Measurements from ENCODE around the gene GRIN2A. TPM values are rescaled to one million over a fixed set of nuclear protein-coding genes. Genes with fewer than 3 reads are reported as not detected.

The GRIN2A gene
- total and polyA plus RNA-seq, 2 donors (not counting 1 experiment from before 2014, with no cell fraction given): 0.44 TPM; not detected in 1

DNA sequence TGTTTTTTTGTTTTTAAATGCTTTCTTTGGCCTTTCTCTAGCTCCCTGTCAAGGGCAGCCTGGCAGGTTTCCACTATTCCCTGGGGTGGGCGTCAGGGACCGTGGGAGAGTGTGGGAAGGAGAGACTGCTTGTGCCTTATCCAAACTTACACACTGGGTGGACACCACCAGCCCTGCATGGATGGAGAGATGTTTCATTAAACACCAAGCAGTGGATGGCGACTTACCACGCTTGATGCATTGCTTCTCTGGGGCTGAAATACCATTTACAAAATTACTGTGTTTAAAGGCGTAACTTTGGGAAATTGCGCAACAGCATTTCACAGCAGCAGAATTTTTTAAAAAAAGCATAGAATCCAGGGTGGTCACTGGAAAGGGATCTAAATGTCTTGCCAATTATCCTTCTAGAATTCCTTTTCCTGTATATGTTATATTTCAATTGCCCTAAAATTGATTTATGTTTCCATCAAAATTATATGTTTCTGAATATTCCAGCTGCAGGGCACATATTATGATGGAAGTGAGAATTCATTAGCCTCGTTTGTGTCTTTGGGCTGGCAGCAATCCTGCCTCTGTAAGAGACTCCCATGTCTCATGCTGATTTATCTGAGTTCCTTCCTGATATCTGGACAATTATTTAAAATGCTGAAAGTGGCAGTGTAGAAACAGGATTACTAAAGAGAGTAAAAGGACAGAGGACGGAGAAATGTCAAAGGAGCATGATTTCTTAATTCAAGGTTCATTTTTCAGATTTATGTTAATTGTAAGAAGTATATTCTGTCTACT, 247.3 kb downstream of the GRIN2A start:
- H3K4me2 ChIP-seq (replicated peaks; ENCODE audit: low read depth, low read length, poor library complexity, severe bottlenecking): no peak overlapping the region
- ATAC-seq (ENCODE audit: low read depth) (no peak), DNase-seq (no peak)
- H3K9ac ChIP-seq (ENCODE audit: low read length): no peak overlapping the region
- H3K27me3 ChIP-seq (replicated peaks in 1 of 4; ENCODE audit: control extremely low read depth in 1 of 4, control insufficient read depth in 3 of 4, insufficient read depth in 4 of 4, low read length in 3 of 4): no peaks in the 10 kb centered on the region
- no peak overlapping the region for H3K4me3 ChIP-seq (ENCODE audit: control extremely low read depth in 1 of 5, extremely low read depth in 1 of 5, insufficient read depth in 1 of 5, low read depth in 2 of 5, low read length in 4 of 5)
- no peaks in the 10 kb centered on the region for H3K9me3 Mint-ChIP-seq (ENCODE audit: insufficient read depth)
- no peaks in the 10 kb centered on the region for H3K4me1 ChIP-seq (ENCODE audit: control insufficient read depth in 2 of 2, insufficient read depth in 2 of 2, low read length in 2 of 2)
- no peaks in the 10 kb centered on the region for H4K20me1 ChIP-seq (ENCODE audit: control insufficient read depth, insufficient read depth, low read length, poor library complexity, severe bottlenecking)
- no peaks in the 10 kb centered on the region for H3K36me3 ChIP-seq (replicated peaks in 1 of 2; ENCODE audit: control extremely low read depth in 1 of 2, control insufficient read depth in 1 of 2, extremely low read depth in 1 of 2, insufficient read depth in 2 of 2, low read length in 1 of 2)
- 79% methylated on average over 2 of the region's 8 CpGs for WGBS (ENCODE audit: insufficient coverage)
- no peak overlapping the region for H3K27ac ChIP-seq (ENCODE audit: low read length in 2 of 2)
- no peak overlapping the region for H3K4me3 Mint-ChIP-seq
- no peak overlapping the region for H3K27ac Mint-ChIP-seq
- ChIA-PET POLR2A (no interaction called here), CTCF (no interaction called here)
- H3K4me1 Mint-ChIP-seq: no peaks in the 10 kb centered on the region
- intact Hi-C loops (cut with micrococcal nuclease): no loop called here
- TF ChIP-seq EZH2 (IDR thresholded peaks at IDR 0.05; ENCODE audit: borderline replicate concordance, insufficient read depth, low read depth, low read length, poor library complexity, severe bottlenecking): no peak
- TF ChIP-seq, protein P1, sequence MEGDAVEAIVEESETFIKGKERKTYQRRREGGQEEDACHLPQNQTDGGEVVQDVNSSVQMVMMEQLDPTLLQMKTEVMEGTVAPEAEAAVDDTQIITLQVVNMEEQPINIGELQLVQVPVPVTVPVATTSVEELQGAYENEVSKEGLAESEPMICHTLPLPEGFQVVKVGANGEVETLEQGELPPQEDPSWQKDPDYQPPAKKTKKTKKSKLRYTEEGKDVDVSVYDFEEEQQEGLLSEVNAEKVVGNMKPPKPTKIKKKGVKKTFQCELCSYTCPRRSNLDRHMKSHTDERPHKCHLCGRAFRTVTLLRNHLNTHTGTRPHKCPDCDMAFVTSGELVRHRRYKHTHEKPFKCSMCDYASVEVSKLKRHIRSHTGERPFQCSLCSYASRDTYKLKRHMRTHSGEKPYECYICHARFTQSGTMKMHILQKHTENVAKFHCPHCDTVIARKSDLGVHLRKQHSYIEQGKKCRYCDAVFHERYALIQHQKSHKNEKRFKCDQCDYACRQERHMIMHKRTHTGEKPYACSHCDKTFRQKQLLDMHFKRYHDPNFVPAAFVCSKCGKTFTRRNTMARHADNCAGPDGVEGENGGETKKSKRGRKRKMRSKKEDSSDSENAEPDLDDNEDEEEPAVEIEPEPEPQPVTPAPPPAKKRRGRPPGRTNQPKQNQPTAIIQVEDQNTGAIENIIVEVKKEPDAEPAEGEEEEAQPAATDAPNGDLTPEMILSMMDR (IDR thresholded peaks at IDR 0.05): no peak
- H3K79me2 ChIP-seq (ENCODE audit: control insufficient read depth, insufficient read depth, low read length): no peaks in the 10 kb centered on the region
- peaks cover 20% of the 10 kb centered on the region for H3K27me3 Mint-ChIP-seq
- no peak overlapping the region for H2AFZ ChIP-seq (ENCODE audit: insufficient read depth, low read depth, low read length, poor library complexity, severe bottlenecking)
- peaks cover 0 to 3% (median 0%) of the 10 kb centered on the region in 3 donors for H3K9me3 ChIP-seq (ENCODE audit: control extremely low read depth in 1 of 3, control insufficient read depth in 2 of 3, insufficient read depth in 1 of 3, low read length in 2 of 3)

DNA sequence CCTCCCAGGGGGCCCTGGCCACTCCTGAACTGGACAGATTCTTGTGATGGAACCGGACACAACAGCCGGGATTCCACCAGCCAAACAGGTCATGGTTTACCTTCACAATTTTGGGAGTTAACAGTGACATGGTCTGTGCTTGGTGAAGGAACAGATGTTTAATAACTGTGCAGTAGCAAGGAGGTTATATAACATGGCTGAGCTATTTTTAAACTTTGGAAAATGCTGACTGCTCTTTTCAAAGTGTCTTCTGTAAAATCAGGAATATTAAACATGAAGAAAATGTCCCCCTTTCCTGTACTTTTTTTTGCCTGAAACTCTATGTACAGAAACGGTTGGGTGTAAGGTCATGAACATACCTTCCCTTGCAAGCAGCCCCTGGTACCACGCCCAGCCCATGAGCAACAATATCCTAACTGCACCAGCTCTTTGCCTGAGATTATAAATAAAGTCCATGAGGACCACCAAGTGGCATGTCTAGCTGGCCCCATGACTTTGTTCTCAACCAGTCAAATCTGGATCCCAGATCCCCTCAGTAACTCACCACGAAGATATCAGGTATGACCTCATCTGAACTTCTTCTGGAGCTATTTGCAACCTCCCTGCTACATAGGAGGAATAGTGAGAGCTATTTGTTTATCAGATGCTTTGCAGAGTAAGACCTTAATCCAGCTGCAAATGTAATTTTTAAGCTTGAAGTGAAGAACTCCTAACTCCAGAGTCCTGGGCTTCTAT, 249.1 kb downstream of the GRIN2A start:
- Histone ChIP-seq H3K9ac (ENCODE audit: low read length) (no peak overlapping the region), H3K79me2 (ENCODE audit: control insufficient read depth, insufficient read depth, low read length) (no peaks in the 10 kb centered on the region), H3K27me3 (replicated peaks in 1 of 4; ENCODE audit: control extremely low read depth in 1 of 4, control insufficient read depth in 3 of 4, insufficient read depth in 4 of 4, low read length in 3 of 4) (no peaks in the 10 kb centered on the region), H3K27ac (ENCODE audit: low read length in 2 of 2) (no peak overlapping the region), H3K4me2 (replicated peaks; ENCODE audit: low read depth, low read length, poor library complexity, severe bottlenecking) (no peak overlapping the region), H3K4me1 (ENCODE audit: control insufficient read depth in 2 of 2, insufficient read depth in 2 of 2, low read length in 2 of 2) (no peaks in the 10 kb centered on the region), H3K36me3 (replicated peaks in 1 of 2; ENCODE audit: control extremely low read depth in 1 of 2, control insufficient read depth in 1 of 2, extremely low read depth in 1 of 2, insufficient read depth in 2 of 2, low read length in 1 of 2) (no peaks in the 10 kb centered on the region), H3K9me3 (ENCODE audit: control extremely low read depth in 1 of 3, control insufficient read depth in 2 of 3, insufficient read depth in 1 of 3, low read length in 2 of 3) (peaks cover 0 to 3% (median 0%) of the 10 kb centered on the region in 3 donors), H2AFZ (ENCODE audit: insufficient read depth, low read depth, low read length, poor library complexity, severe bottlenecking) (no peak overlapping the region), H4K20me1 (ENCODE audit: control insufficient read depth, insufficient read depth, low read length, poor library complexity, severe bottlenecking) (no peaks in the 10 kb centered on the region), H3K4me3 (ENCODE audit: control extremely low read depth in 1 of 5, extremely low read depth in 1 of 5, insufficient read depth in 1 of 5, low read depth in 2 of 5, low read length in 4 of 5) (no peak overlapping the region)
- TF ChIP-seq, protein P1 (IDR thresholded peaks at IDR 0.05): no peak
- TF ChIP-seq EZH2 (IDR thresholded peaks at IDR 0.05; ENCODE audit: borderline replicate concordance, insufficient read depth, low read depth, low read length, poor library complexity, severe bottlenecking): no peak
- ATAC-seq (ENCODE audit: low read depth): no peak
- Mint-ChIP-seq H3K27me3 (peaks cover 25% of the 10 kb centered on the region), H3K9me3 (ENCODE audit: insufficient read depth) (no peaks in the 10 kb centered on the region), H3K4me1 (no peaks in the 10 kb centered on the region), H3K27ac (no peak overlapping the region), H3K4me3 (no peak overlapping the region)
- ChIA-PET CTCF (interaction anchor here (0.5 kb wide), 1 partner anchor 285 kb away, joined by 3 read pairs; no protein-coding TSS in a partner anchor), POLR2A (no interaction called here)
- intact Hi-C loops (cut with micrococcal nuclease): no loop called here
- WGBS (ENCODE audit: insufficient coverage): 79% methylated on average over 3 of the region's 5 CpGs
- no peak for DNase-seq
